Right renal pelvis (tissue), 4 donors: Measurements from ENCODE around the gene POU2F2. TPM values are rescaled to one million over a fixed set of nuclear protein-coding genes. Genes with fewer than 3 reads are reported as not detected.
"Not testable (repeated sequence)": the region's sequence is repeated elsewhere in the genome, so short reads cannot be mapped to it uniquely, and the experiment has no call there.

Experiments
- DNase-seq, 4 donors: peaks; one replicate each; pipeline ENCODE4 v3.0.0-alpha.2; 2013; ENCODE audit warnings: low read depth in 4 of 4, low spot score in 3 of 4, missing footprints in 1 of 4
- polyA plus RNA-seq, 4 donors: library from polyadenylated mRNA; unstranded; fragments of 120-200 nt; gene quantifications; one replicate each; pipeline ENCODE4 v1.2.1, GENCODE V29; 2013; ENCODE audit not compliant: insufficient read length in 4 of 4

POU2F2 gene
- polyA plus RNA-seq, 4 donors: 0.55 to 1.4 (median 0.90) TPM

- DNase-seq: no peak
Measured at GRCh38 chr19:42068361-42068755, 63.9 kb downstream of the POU2F2 start.

- no peak for DNase-seq
Measured at GRCh38 chr19:42067315-42067888, 64.8 kb downstream of the POU2F2 start.

- no peak for DNase-seq
Measured at GRCh38 chr19:42066075-42066754, 66.0 kb downstream of the POU2F2 start.

- no peak for DNase-seq
Measured at GRCh38 chr19:42065511-42065910, 66.7 kb downstream of the POU2F2 start.

GRCh38 chr19:42065051-42065450 is 67.2 kb downstream of the POU2F2 start:
- no peak for DNase-seq

GRCh38 chr19:42064432-42064831 is 67.8 kb downstream of the POU2F2 start:
- DNase-seq: no peak

- DNase-seq: no peak
Measured at GRCh38 chr19:42062381-42062780, 69.9 kb downstream of the POU2F2 start.

GRCh38 chr19:42060117-42060516 is 72.1 kb downstream of the POU2F2 start:
- no peak for DNase-seq

GRCh38 chr19:42059196-42059595 is 73.0 kb downstream of the POU2F2 start:
- no peak for DNase-seq

GRCh38 chr19:42057846-42058245 is 74.4 kb downstream of the POU2F2 start:
- no peak for DNase-seq

- DNase-seq: no peak
Measured at GRCh38 chr19:42054205-42054604, 78.0 kb downstream of the POU2F2 start.

- no peak for DNase-seq
Measured at GRCh38 chr19:42053037-42053935, 79.0 kb downstream of the POU2F2 start.

GRCh38 chr19:42052241-42052863 is 79.9 kb downstream of the POU2F2 start:
- no peak for DNase-seq

- DNase-seq: no peak
Measured at GRCh38 chr19:42051166-42052115, 80.8 kb downstream of the POU2F2 start.

- no peak for DNase-seq
Measured at GRCh38 chr19:42048992-42049391, 83.3 kb downstream of the POU2F2 start.

GRCh38 chr19:42045575-42045974 is 86.7 kb downstream of the POU2F2 start:
- DNase-seq: no peak

- DNase-seq: no peak
Measured at GRCh38 chr19:42042455-42043170, 89.6 kb downstream of the POU2F2 start.

GRCh38 chr19:42040491-42040890 is 91.8 kb downstream of the POU2F2 start:
- DNase-seq: not testable (repeated sequence)

GRCh38 chr19:42040031-42040430 is 92.2 kb downstream of the POU2F2 start:
- no peak for DNase-seq
